ENCODE measurements around the gene CNN2. TPM values are rescaled to one million over a fixed set of nuclear protein-coding genes. Genes with fewer than 3 reads are reported as not detected.
A peak's percentile ranks its signal among the peaks of the same experiment; 100 is the strongest.

CNN2 gene
- total RNA-seq, 1 experiment from 2014 or later = 97.9 TPM

- no peak overlapping the region for H3K4me3 ChIP-seq (ENCODE audit: low read length)
- ChIA-PET POLR2A (ENCODE audit: unreplicated experiment) (no interaction called here), CTCF (no interaction called here)
- no peaks in the 10 kb centered on the region; the same call in 1 of the 2 replicates for H3K4me1 ChIP-seq (ENCODE audit: insufficient read depth, low read length)
- no peak for ATAC-seq
- H3K9ac ChIP-seq (ENCODE audit: low read length) = no peak overlapping the region
- no peaks in the 10 kb centered on the region for H4K20me1 ChIP-seq (ENCODE audit: low read length)
- no peak for TF ChIP-seq CTCF (conservative IDR thresholded peaks at IDR 0.05; ENCODE audit: low read depth, low read length)
- no peak for TF ChIP-seq EZH2 (IDR thresholded peaks at IDR 0.05; ENCODE audit: low read length, unreplicated experiment)
- no peak for TF ChIP-seq EZH2phosphoT487 (IDR thresholded peaks at IDR 0.05; ENCODE audit: borderline replicate concordance, low read length)
- H3F3A ChIP-seq (ENCODE audit: low read length, unreplicated experiment) = no peaks in the 10 kb centered on the region
- BruUV-seq (replicated peaks) = no TSS peak
- H3K36me3 ChIP-seq (ENCODE audit: low read depth, low read length) = no peaks in the 10 kb centered on the region
- no peaks in the 10 kb centered on the region for H3K9me2 ChIP-seq (replicated peaks; ENCODE audit: low read length)
- no peaks in the 10 kb centered on the region for H3K27me3 ChIP-seq (ENCODE audit: low read length)
- no peak overlapping the region for H3K4me2 ChIP-seq (ENCODE audit: low read length)
- DNase-seq = no peak
- intact Hi-C loops (cut with micrococcal nuclease) = no loop called here
- H3K27ac ChIP-seq (ENCODE audit: low read length) = no peak overlapping the region
- H2AFZ ChIP-seq (ENCODE audit: low read length) = no peak overlapping the region
- no peaks in the 10 kb centered on the region for H3K9me3 ChIP-seq (ENCODE audit: low read length)
- H3K79me2 ChIP-seq (ENCODE audit: low read length) = 0 out of 2 replicates have a peak, but pooled peaks cover 2% of the 10 kb centered on the region
Observed at GRCh38 chr19:1073063-1073955, 46.9 kb downstream of the CNN2 start.

- BruUV-seq (replicated peaks) = no TSS peak
- Histone ChIP-seq H2AFZ (ENCODE audit: low read length) (no peak overlapping the region), H3F3A (ENCODE audit: low read length, unreplicated experiment) (no peaks in the 10 kb centered on the region), H3K4me2 (ENCODE audit: low read length) (0 out of 2 replicates have a peak overlapping the region, but pooled peaks have one; percentile 39), H3K27me3 (ENCODE audit: low read length) (no peaks in the 10 kb centered on the region), H4K20me1 (ENCODE audit: low read length) (no peaks in the 10 kb centered on the region), H3K36me3 (ENCODE audit: low read depth, low read length) (no peaks in the 10 kb centered on the region), H3K9ac (ENCODE audit: low read length) (no peak overlapping the region), H3K4me1 (ENCODE audit: insufficient read depth, low read length) (no peaks in the 10 kb centered on the region; the same call in 1 of the 2 replicates), H3K79me2 (ENCODE audit: low read length) (no peaks in the 10 kb centered on the region), H3K9me2 (replicated peaks; ENCODE audit: low read length) (no peaks in the 10 kb centered on the region), H3K4me3 (ENCODE audit: low read length) (no peak overlapping the region), H3K27ac (ENCODE audit: low read length) (no peak overlapping the region), H3K9me3 (ENCODE audit: low read length) (no peaks in the 10 kb centered on the region)
- intact Hi-C loops (cut with micrococcal nuclease) = no loop called here
- ATAC-seq = no peak
- ChIA-PET CTCF (no interaction called here), POLR2A (ENCODE audit: unreplicated experiment) (no interaction called here)
- DNase-seq = no peak
- TF ChIP-seq EZH2 (IDR thresholded peaks at IDR 0.05; ENCODE audit: low read length, unreplicated experiment) (no peak), EZH2phosphoT487 (IDR thresholded peaks at IDR 0.05; ENCODE audit: borderline replicate concordance, low read length) (no peak)
Observed at GRCh38 chr19:1073956-1074517, 47.6 kb downstream of the CNN2 start.

GRCh38 chr19:1074544-1075283 lies 48.3 kb downstream of the CNN2 start:
- Histone ChIP-seq H3K4me3 (ENCODE audit: low read length) (peak overlapping the region; percentile 61), H2AFZ (ENCODE audit: low read length) (peak overlapping the region; percentile 71; the same call in 1 of the 2 replicates), H3K4me2 (ENCODE audit: low read length) (peak overlapping the region; percentile 83), H3K27ac (ENCODE audit: low read length) (no peak overlapping the region), H4K20me1 (ENCODE audit: low read length) (no peaks in the 10 kb centered on the region), H3K79me2 (ENCODE audit: low read length) (no peaks in the 10 kb centered on the region), H3K27me3 (ENCODE audit: low read length) (no peaks in the 10 kb centered on the region), H3K9me2 (replicated peaks; ENCODE audit: low read length) (no peaks in the 10 kb centered on the region), H3K4me1 (ENCODE audit: insufficient read depth, low read length) (no peaks in the 10 kb centered on the region; the same call in 1 of the 2 replicates), H3K9me3 (ENCODE audit: low read length) (no peaks in the 10 kb centered on the region), H3K36me3 (ENCODE audit: low read depth, low read length) (no peaks in the 10 kb centered on the region), H3F3A (ENCODE audit: low read length, unreplicated experiment) (no peaks in the 10 kb centered on the region), H3K9ac (ENCODE audit: low read length) (peak overlapping the region; percentile 31; the same call in 1 of the 2 replicates)
- TF ChIP-seq EZH2 (IDR thresholded peaks at IDR 0.05; ENCODE audit: low read length, unreplicated experiment) = no peak
- TF ChIP-seq EZH2phosphoT487 (IDR thresholded peaks at IDR 0.05; ENCODE audit: borderline replicate concordance, low read length) = no peak
- no peak for TF ChIP-seq CTCF (conservative IDR thresholded peaks at IDR 0.05; ENCODE audit: low read depth, low read length)
- BruUV-seq (replicated peaks) = no TSS peak
- DNase-seq = peak; percentile 72
- intact Hi-C loops (cut with micrococcal nuclease) = no loop called here
- ChIA-PET CTCF (no interaction called here), POLR2A (ENCODE audit: unreplicated experiment) (interaction anchor here (0.5 kb wide), 1 partner anchor 26 kb away, joined by 4 read pairs; no protein-coding TSS in a partner anchor)
- peak; percentile 63 for ATAC-seq
